HG03558 (cell line): ENCODE results near the gene ERC2.

Experiments used
- ATAC-seq: cut with Tn5 transposase; IDR thresholded peaks from one replicate; pipeline ENCODE4 v1.9.1; 2021; ENCODE audit warnings: moderate number of reproducible peaks; ENCODE audit not compliant: unreplicated experiment; ENCODE audit errors: extremely low read depth

ERC2 gene

DNA sequence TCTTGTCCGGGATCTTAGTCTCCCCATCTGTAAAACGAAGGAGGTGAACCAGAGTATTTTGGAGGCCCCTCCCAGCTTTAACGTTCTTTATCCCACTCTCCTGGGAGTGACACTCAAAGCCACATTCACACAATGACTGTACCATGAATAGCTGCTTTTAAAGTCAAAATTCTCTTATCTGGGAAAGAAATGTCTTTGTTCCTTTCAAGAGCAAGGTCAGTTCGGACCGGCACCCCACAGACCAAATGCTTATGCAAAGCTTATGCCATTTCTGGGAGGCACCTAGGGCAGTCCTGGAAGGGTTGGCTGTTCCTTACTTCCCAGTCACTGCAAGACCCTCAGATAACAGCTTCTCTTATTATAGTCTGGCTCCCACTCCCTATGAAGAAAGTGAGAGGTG lies 927.7 kb downstream of the ERC2 start:
- ATAC-seq: no peak

DNA sequence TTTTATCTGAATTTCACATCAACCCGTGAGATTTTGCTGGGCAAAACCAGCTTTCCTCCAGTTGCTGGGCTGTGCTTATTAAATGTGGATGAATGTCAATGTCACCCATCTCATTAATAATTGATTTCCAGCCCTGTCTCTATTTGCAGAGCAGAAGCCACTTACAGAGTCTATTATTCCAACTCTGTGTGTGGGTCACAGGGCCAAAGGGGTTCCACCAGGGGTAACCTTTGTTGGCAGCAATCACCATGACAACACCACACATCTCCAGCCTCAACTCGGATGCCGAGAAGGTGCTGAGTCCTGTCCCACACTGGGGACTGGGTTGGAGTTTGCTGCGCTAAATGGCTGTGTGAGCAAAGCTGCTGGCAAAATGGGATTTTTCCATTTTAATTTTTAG lies 930.1 kb downstream of the ERC2 start:
- no peak for ATAC-seq

DNA sequence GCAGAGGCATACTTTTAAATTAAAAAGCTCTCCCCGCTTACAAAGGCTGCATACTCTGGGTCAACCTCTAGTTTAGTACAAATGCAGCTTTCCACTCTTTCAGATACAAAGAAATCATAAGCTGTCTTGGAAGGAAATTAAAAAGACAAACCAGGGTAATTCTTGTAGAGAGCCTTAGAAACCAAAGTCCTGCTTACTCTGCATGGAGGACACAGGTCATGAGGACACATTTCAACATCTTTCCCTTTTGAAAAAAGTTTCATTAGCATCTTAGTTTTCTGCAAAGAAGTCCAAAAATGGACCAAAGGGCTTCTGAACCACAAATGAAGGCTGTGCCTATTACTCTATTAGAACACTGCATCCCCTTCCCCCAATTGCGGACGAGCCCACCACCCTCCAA lies 930.7 kb downstream of the ERC2 start:
- no peak for ATAC-seq

DNA sequence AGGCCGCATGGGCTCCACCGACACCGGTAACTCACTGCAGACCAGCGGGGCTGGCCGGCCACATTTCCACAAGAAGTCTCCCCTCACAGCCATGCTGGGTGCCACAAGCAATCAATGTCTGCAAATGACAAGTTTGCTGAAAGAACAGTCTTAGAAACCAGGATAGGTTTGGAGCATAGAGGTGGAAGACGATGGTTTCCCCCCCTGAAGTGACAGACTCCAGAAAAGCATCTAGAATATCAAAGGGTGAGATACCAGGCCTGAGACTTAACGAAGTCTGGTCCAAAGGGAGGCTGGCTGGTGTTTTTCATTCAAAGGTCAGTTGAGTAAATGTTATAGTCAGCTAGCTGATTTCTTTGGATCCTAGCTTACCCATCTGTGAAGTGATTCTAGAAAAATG lies 931.1 kb downstream of the ERC2 start:
- no peak for ATAC-seq

DNA sequence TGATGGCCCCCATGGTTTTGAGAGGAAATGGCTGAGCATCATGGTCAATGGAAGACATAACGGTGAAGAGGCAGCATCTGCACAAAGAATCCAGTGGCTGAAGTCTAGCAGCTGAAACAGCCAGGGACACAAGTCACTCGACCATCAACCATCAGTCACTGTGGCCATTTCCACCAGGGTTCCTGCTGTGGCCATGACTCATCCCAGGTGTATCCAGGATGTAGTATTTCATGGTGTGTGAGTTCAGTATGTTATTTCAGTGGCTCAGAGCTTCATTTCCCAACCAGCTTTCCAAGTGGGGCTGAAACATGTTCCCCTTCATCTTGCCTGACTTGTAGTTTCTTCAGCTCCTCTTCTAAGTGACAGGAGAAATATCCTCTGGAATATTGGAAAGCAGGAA lies 933.4 kb downstream of the ERC2 start:
- no peak for ATAC-seq

DNA sequence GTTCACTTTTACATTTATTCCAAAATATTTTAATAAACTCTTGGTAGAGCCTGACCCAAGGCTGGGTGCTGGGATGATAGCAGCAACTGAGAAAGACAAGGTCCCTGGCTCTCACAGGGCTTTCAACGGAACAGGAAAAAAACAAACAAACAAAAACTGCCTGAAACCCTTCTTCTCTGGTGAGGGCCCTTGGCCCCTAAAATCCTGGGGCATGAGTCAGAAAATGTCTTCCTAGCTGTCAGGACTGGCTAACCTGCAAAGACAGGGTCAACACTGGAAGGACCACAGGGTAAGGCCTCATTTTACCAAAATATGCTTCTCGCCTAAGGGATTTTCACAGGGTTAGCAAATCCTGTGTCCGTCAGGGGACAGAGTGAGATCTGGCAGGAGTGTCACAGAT lies 935.5 kb downstream of the ERC2 start:
- ATAC-seq: no peak

DNA sequence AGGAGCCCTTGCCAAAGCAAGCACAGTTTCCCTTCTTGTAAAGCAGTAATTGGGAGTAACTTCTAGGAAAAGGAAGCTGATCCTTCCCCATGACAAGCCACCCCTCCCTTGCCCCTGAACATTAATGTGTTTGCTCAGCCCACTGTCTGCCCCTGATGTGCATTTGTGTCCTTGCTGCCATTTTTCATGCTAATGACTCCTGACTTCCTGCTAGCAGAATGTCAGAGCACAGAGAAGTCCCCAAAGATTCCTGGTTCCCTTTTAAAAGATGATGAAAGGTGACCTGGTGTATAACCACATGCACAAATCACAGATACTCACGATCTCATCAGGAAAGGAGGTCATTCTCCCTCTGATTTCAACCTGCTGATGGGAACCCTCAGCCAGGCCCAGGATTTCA lies 936.9 kb downstream of the ERC2 start:
- ATAC-seq: no peak

DNA sequence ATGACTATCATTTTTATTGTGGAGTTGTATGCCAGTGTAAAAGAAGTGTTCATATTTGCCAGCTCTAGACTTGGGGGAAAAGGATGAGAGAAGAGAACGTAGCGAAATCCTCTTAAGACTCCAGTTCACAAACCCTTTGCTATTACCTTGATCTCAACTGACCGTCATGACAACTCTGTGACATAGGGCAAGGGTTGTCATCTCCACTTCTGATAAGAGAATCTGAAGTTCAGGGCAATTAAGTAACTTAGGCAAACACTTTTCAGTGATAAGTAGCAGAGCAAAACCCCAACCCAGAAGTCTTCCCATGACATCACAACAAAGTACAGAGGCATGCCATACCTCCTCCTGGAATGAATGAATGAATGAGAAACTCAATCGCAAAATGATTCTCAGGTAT lies 940.9 kb downstream of the ERC2 start:
- ATAC-seq: no peak

DNA sequence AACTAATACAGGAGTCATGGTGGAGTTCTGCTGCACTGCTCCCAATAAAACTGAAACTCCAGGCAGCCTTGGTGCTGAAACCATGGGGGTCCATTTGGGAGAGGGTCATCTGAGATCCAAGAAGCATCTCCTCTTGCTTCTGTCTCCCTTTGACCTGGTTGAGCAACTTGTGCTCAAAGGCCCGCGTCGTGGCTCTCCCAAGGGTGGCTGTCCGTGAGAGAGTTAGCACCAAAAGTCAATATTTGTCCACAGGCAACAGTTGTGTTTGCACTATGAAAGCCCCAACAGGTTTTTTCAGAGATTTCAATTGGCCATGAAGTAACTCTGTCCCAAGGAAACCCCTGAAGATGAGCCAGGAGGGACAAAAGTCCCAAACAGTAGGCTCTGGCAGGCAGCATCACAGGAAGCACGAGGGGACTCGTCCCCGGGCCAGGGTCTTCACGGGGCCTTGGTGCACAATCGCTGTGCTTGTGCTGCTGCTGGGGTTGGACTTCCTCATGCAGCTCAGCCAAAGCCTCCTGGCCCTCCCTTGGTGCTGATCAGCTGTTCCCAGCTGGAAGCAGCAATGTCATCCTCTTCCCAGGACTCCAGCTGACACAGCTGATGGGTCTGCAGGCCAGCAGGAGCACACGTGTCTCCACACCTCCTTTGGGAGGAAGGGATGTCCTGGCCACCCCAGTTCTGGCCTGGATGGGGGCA lies 941.8 kb downstream of the ERC2 start:
- ATAC-seq: no peak

DNA sequence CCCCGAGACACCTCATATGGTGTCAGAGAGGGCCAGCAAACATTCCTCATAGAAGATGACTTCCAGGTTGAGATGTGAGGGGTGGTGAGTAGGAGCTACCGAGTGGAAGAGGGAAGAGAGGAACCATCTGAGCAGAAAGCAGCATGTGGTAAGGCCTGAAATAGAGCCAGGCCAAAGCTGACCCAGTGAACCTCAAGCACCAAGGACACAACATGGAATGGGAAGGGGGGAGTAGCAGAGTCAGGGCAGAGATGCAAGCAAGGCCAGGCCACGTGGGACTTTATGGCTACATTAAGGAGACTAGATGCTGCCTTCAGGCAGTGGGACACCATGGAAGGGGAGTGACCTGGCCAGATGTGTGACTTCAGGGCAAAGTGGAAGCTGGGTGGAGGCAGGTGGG lies 942.8 kb downstream of the ERC2 start:
- no peak for ATAC-seq

DNA sequence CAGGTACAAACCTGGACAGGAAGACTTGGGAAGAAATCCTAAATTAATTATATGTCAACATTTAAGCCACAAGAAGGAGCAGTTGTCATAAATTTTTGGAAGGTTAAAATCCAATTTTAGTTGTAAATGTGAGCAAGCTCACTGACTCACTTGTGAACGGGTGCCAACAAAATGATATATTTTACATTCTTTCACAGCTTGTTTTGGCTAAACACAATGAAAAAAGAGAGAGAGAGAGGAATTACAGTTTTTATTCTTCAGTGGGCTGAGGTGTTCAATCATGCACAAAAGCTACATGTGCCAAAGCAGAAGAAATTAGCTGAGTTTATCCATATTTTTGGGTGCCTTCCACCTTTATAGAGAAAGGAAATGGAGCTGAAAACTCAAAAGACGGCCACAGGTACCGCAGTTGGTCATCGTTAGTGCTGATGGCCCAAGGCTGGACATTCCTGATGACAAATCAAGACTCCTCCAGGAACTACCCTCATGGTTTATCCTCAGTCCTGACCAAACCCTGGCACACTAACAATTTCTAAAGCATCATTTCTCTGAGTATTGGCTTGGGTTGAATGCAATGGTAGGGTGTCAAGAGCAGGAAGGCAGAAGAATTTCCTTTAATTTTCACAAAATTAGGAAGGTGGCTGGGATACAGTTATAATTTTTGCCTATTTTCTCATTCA lies 943.6 kb downstream of the ERC2 start:
- no peak for ATAC-seq

DNA sequence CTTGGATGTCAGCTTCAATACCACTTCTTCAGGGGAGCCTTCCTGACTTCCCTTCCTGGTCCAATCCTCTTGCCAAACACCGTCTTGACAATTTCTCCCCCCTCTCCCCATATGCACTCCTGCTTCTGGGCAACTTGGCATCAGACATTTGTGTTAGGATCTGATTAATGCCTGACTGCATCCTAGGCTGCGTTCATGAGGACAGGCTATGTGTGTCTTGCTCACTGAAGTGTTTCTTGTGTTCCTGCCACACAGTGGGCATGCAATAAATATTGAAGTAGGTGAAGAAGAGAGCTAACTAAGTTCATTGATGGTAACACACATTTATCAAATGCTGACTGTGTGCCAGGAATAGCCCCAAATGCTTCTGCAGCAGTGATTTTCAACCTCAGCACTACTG lies 944.8 kb downstream of the ERC2 start:
- no peak for ATAC-seq

DNA sequence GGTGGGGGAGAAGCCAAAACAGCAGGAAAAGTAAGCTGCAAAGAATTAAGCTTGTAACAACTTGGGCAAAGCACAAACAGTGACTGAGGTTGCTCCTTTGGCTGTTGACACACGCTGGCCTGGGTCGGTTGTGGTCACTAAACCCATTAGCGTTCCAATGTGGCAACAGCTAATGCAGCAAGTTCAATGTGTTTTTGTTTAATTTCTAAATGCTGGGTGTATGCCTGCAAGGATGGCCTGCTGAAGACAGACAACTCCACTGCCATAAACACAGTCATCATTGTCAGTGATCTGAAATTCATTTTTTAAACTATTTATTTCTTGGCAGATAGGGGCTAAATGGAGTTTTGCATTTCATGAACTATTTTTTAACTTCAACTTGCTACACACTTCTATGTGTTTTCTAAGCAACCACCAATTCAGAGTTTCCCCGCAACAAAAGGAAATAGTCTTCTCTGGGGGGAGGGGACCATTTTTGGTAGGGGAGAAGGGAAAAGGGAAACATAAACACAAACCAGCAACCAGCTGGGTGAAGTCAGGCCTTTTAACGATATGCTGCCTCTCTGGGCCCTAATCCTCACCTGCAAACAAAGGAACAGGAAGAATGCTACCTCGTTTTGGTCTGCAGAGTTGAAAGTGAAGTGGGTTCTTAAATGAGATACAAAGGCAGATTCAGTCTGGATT lies 946.4 kb downstream of the ERC2 start:
- ATAC-seq: no peak

DNA sequence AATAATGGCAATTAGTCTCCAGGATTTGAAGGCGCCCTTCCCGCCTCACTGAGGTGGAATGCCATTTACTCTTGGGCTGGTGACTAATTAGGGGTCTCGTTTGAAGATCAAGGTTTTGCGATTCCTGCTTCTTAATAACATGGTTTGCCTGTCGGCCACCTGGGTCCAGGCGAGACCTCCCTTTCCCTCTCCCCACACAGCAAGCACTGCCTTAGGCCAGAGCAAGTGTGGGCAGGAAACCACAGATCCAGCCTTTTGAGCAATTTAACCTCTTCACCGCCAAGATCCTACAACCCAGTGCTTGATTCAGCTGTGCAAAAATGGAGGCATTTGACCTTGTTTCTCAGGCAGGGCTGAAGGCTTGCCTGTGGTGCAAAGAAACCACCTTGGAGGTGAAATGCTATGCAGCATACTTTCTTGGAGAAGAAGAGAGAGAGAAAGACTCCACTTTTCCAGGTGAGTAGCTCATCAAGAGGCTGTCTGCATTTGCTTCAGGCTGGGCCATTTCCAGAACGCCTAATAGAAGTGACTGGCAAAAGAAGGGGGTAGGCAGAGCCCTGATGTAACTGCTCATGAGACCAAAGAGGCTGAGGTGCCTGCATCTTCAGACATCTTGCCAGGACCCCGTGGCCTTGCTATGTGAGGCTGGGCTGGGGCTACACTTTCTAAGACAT lies 947.1 kb downstream of the ERC2 start:
- ATAC-seq: no peak

DNA sequence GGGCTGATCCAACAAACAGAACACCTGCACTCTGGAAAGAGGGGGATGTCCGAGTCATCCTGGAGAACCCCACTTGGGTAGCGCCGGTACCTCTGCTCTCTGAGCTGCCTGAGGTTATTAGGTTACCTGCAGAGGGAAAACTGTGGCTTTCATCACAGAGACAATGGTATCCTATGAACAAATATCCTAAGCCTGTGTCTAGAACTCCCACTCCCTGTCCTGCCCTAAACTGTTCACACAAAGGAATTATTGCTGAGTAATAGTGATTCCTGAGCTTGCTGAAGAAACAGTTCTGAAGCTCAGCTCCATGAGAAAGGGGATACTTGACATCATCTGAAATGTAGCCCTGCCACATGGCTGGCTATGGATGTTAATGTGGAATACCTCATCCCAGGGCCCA lies 949.2 kb downstream of the ERC2 start:
- no peak for ATAC-seq

DNA sequence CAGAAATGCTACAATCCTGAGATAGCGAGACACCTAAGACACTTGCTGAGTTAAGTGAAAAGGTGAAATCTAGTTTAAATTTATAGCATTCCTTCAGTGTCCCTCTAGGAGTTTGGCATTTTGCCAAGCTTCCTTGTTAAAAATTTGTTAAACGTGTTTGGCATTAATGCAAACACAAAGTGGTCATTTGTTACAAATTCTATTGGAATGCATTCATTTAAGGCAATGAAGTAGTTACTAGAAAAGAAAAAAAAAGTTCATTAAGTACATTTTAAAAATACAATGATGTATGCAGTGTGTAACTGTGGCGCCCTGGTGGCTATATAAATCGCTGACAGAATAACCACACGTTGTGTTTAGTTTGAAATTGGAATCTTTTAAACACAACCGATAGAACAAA lies 949.8 kb downstream of the ERC2 start:
- no peak for ATAC-seq

DNA sequence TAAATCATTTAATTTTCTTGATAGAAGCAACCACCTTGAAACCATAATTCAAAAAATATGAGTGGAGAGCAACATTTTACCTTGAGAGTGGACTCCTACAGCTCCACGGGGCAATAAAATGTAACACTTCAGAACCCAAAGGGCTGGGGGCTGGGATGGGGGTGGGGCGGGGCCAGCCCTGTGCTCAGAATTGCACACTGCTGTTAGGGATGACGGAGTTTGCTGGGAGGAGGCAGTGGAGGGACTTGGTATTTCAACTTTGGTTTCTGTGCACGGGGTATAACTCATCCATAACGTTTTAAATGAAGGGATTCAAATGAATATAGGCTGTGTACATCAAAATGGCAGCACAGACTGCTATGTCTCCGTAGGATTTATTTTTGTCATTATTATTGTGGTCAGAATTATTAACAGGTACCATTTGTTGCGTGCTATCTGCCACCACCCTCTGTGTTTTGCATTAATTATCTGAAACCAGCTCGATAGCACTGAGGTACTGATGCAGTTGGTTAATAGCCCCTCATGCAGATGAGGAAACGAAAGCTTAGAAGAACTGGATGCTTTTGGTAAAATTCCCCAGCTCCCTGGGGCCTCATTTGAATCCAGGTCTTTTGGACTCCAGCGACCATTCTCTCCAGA lies 951.8 kb downstream of the ERC2 start:
- no peak for ATAC-seq

DNA sequence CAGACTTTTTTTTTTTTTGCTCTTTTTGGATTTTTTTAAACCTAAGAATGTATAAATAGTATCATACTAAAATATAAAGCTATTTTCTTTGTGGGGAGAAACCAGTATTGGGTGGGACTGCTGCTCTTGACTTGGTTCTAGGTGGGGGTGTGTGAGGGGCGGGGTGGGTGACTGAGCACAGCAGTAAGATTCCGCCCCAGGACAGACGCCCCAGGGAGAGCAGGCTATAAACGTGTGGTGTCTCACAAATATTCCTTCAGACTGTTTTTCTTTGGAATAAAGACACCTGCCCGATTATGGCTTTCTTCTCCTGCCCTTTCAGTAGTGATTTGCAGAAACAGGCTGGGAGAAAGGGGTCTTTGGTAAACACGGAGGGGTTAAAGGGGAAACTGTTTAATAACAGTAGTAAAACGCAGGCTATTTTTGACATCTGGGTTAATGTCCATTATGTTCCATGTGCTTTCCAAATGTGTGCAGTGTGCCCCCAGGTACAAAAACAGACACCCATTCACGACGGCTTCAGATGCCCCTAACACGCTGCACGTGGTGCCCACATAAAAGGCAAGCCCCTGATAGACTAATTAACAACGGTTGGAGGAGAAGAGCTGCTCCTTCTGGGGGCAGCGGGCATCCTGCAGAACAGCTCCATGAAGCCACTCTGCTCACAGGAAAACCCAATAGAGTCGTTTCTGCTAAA lies 952.6 kb downstream of the ERC2 start:
- no peak for ATAC-seq

DNA sequence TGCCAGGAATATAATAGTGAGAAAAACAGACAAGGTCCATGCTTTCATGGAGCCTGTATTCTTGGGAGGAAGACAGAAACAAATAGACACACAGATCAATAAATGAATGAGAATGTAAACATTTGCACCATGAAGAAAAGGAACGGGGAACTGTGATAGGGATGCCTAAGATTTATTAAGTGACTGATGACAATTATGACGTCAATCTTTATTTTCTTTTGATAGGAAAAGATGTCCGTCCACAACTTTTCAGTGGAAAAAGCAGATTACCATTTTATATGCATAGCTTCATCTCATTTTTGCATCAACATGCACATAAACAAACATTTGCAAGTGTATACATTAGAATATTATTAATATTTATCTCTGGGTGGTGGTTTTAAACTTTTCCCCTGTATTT lies 953.3 kb downstream of the ERC2 start:
- ATAC-seq: no peak
